Measurements from ENCODE around the gene CNTFR.

- TF ChIP-seq CTCF (IDR thresholded peaks at IDR 0.05) (no peak), POLR2A (IDR thresholded peaks at IDR 0.05) (no peak), POLR2AphosphoS5 (IDR thresholded peaks at IDR 0.05) (no peak)
Observed at GRCh38 chr9:34505370-34506120, 84.0 kb downstream of the CNTFR start.
